H9 (cell line): Measurements from ENCODE around the gene TNFAIP8L1. TPM values are rescaled to one million over a fixed set of nuclear protein-coding genes. Genes with fewer than 3 reads are reported as not detected.

Experiments
- DNase-seq: peaks from one replicate; pipeline ENCODE4 v3.0.0-alpha.2; 2017
- H2AFZ ChIP-seq: one replicate; pipeline ENCODE4 v1.6.1; 2013; ENCODE audit warnings: mild to moderate bottlenecking, low read length, control low read depth, moderate library complexity
- H2AK5ac ChIP-seq: 2 replicates; pipeline ENCODE4 v1.6.1; 2013; ENCODE audit warnings: low read length, control low read depth, mixed read lengths; ENCODE audit not compliant: insufficient read length
- H2BK120ac ChIP-seq: one replicate; pipeline ENCODE4 v1.6.1; 2013; ENCODE audit warnings: low read depth, mild to moderate bottlenecking, low read length, control low read depth, inconsistent platforms; ENCODE audit not compliant: poor library complexity, severe bottlenecking
- H2BK12ac ChIP-seq: 2 replicates; pipeline ENCODE4 v1.6.1; 2013; ENCODE audit warnings: low read length, control low read depth, mixed read lengths, low read depth; ENCODE audit not compliant: insufficient read length
- H2BK15ac ChIP-seq: 2 replicates; pipeline ENCODE4 v1.6.1; 2013; ENCODE audit warnings: low read depth, low read length, control low read depth
- H2BK20ac ChIP-seq: one replicate; pipeline ENCODE4 v1.6.1; 2013; ENCODE audit warnings: low read depth, mild to moderate bottlenecking, low read length, control low read depth, inconsistent platforms; ENCODE audit not compliant: poor library complexity, severe bottlenecking
- H2BK5ac ChIP-seq: 2 replicates; pipeline ENCODE4 v1.6.1; 2013; ENCODE audit warnings: low read length, control low read depth, mixed read lengths; ENCODE audit not compliant: insufficient read length
- H3K14ac ChIP-seq: 2 replicates; pipeline ENCODE4 v1.6.1; 2013; ENCODE audit warnings: low read length, control low read depth; ENCODE audit not compliant: insufficient read depth
- H3K18ac ChIP-seq: 2 replicates; pipeline ENCODE4 v1.6.1; 2013; ENCODE audit warnings: low read depth, mild to moderate bottlenecking, mixed read lengths, low read length, control low read depth; ENCODE audit not compliant: insufficient read length
- H3K23ac ChIP-seq: 2 replicates; pipeline ENCODE4 v1.6.1; 2013; ENCODE audit warnings: low read length, control low read depth, mixed read lengths, low read depth; ENCODE audit not compliant: insufficient read length
- H3K23me2 ChIP-seq: 2 replicates; pipeline ENCODE4 v1.6.1; 2013; ENCODE audit warnings: low read depth, mild to moderate bottlenecking, mixed read lengths, low read length, control low read depth; ENCODE audit not compliant: insufficient read length, poor library complexity, severe bottlenecking
- H3K27ac ChIP-seq: 2 replicates; pipeline ENCODE4 v1.5.1; 2013; ENCODE audit warnings: low read length, control low read depth, mixed read lengths, low read depth; ENCODE audit not compliant: insufficient read length
- H3K27me3 ChIP-seq: 2 replicates; pipeline ENCODE4 v1.6.1; 2013; ENCODE audit warnings: low read length, control low read depth, inconsistent platforms; ENCODE audit not compliant: insufficient read depth
- H3K4ac ChIP-seq: 2 replicates; pipeline ENCODE4 v1.6.1; 2013; ENCODE audit warnings: low read depth, mild to moderate bottlenecking, control low read depth, inconsistent platforms, low read length, moderate library complexity
- H3K4me1 ChIP-seq: 2 replicates; pipeline ENCODE4 v1.6.1; 2013; ENCODE audit warnings: low read length, control low read depth, inconsistent platforms; ENCODE audit not compliant: insufficient read depth
- H3K4me2 ChIP-seq: 2 replicates; pipeline ENCODE4 v1.6.1; 2013; ENCODE audit warnings: low read length, control low read depth, mixed read lengths; ENCODE audit not compliant: insufficient read length, insufficient read depth
- H3K56ac ChIP-seq: 2 replicates; pipeline ENCODE4 v1.6.1; 2013; ENCODE audit warnings: low read depth, mild to moderate bottlenecking, mixed read lengths, low read length, control low read depth; ENCODE audit not compliant: insufficient read length
- H3K79me1 ChIP-seq: 2 replicates; pipeline ENCODE4 v1.6.1; 2013; ENCODE audit warnings: low read depth, mild to moderate bottlenecking, moderate library complexity, low read length, control low read depth, inconsistent platforms; ENCODE audit not compliant: insufficient read depth, poor library complexity, severe bottlenecking
- H3K79me2 ChIP-seq: 2 replicates; pipeline ENCODE4 v1.6.1; 2013; ENCODE audit warnings: low read length, control low read depth, inconsistent platforms; ENCODE audit not compliant: insufficient read depth
- H3K9ac ChIP-seq: 2 replicates; pipeline ENCODE4 v1.6.1; 2013; ENCODE audit warnings: low read length, control low read depth, mixed read lengths; ENCODE audit not compliant: insufficient read length; ENCODE audit errors: extremely low read depth
- H3K9me3 ChIP-seq: one replicate; pipeline ENCODE4 v1.6.1; 2013; ENCODE audit warnings: low read depth, low read length, inconsistent platforms; ENCODE audit not compliant: control insufficient read depth
- H3T11ph ChIP-seq: one replicate; pipeline ENCODE4 v1.6.1; 2013; ENCODE audit warnings: mild to moderate bottlenecking, low read length, control low read depth, inconsistent platforms
- H4K20me1 ChIP-seq: one replicate; pipeline ENCODE4 v1.6.1; 2013; ENCODE audit not compliant: control insufficient read depth, insufficient read length, insufficient read depth
- H4K5ac ChIP-seq: 2 replicates; pipeline ENCODE4 v1.6.1; 2013; ENCODE audit warnings: low read depth, mild to moderate bottlenecking, mixed read lengths, low read length, control low read depth; ENCODE audit not compliant: insufficient read length
- H4K8ac ChIP-seq: replicated peaks from 2 replicates; pipeline ENCODE4 v1.6.1; 2013; ENCODE audit warnings: low read length, control low read depth, mixed read lengths, low read depth; ENCODE audit not compliant: insufficient read length
- H4K91ac ChIP-seq: 2 replicates; pipeline ENCODE4 v1.6.1; 2013; ENCODE audit warnings: low read depth, mild to moderate bottlenecking, moderate library complexity, mixed read lengths, low read length, control low read depth; ENCODE audit not compliant: insufficient read length
- H3K27ac Mint-ChIP-seq, 3 experiments: 2 replicates in 2 of 3; 3 replicates in 1 of 3; pipeline ENCODE4 v1.8.0; 2020 to 2021; ENCODE audit warnings: mixed read lengths in 3 of 3, mild to moderate bottlenecking in 1 of 3, moderate library complexity in 1 of 3
- H3K27me3 Mint-ChIP-seq: 2 replicates; pipeline ENCODE4 v1.8.0; 2021; ENCODE audit warnings: low read depth, mild to moderate bottlenecking, moderate library complexity, mixed read lengths
- H3K36me3 Mint-ChIP-seq, 3 experiments: 2 replicates in 2 of 3; 3 replicates in 1 of 3; pipeline ENCODE4 v1.8.0; 2020 to 2021; ENCODE audit warnings: low read depth in 3 of 3, mixed read lengths in 3 of 3; ENCODE audit not compliant: insufficient read depth in 1 of 3
- H3K4me1 Mint-ChIP-seq, 2 experiments: 2 replicates each; pipeline ENCODE4 v1.8.0; 2020; ENCODE audit warnings: mixed read lengths in 2 of 2
- H3K4me3 Mint-ChIP-seq, 2 experiments: 2 replicates in 1 of 2; 3 replicates in 1 of 2; pipeline ENCODE4 v1.8.0; 2020 to 2021; ENCODE audit warnings: mild to moderate bottlenecking in 2 of 2, mixed read lengths in 2 of 2, moderate library complexity in 1 of 2
- H3K9me3 Mint-ChIP-seq, 2 experiments: 2 replicates in 1 of 2; 3 replicates in 1 of 2; pipeline ENCODE4 v1.8.0; 2020; ENCODE audit warnings: mild to moderate bottlenecking in 2 of 2, mixed read lengths in 2 of 2, moderate library complexity in 1 of 2
- WGBS: extraction: QIAGEN DNeasy Blood & Tissue Kit; methylation state at CpG from one replicate; pipeline ENCODE4 v1.1.7; 2013; ENCODE audit warnings: missing lambda C conversion rate, low lambda C conversion rate, mixed read lengths; ENCODE audit not compliant: insufficient read length; ENCODE audit errors: extremely low coverage; 5-methylcytosine and 5-hydroxymethylcytosine counted together
- total RNA-seq: library from RNA; stranded (reverse); gene quantifications from 2 replicates; pipeline ENCODE4 v1.2.1, GENCODE V29; 2021
- TF ChIP-seq, protein P1 (sequence below): fragments of 200-600 bp; sonication (generic); conservative IDR thresholded peaks from 3 replicates; pipeline ENCODE4 v1.8.0; 2021; ENCODE audit warnings: antibody characterized with exemption, mild to moderate bottlenecking

TNFAIP8L1 gene
- total RNA-seq, 1 experiment from 2014 or later = 4.2 TPM

DNA sequence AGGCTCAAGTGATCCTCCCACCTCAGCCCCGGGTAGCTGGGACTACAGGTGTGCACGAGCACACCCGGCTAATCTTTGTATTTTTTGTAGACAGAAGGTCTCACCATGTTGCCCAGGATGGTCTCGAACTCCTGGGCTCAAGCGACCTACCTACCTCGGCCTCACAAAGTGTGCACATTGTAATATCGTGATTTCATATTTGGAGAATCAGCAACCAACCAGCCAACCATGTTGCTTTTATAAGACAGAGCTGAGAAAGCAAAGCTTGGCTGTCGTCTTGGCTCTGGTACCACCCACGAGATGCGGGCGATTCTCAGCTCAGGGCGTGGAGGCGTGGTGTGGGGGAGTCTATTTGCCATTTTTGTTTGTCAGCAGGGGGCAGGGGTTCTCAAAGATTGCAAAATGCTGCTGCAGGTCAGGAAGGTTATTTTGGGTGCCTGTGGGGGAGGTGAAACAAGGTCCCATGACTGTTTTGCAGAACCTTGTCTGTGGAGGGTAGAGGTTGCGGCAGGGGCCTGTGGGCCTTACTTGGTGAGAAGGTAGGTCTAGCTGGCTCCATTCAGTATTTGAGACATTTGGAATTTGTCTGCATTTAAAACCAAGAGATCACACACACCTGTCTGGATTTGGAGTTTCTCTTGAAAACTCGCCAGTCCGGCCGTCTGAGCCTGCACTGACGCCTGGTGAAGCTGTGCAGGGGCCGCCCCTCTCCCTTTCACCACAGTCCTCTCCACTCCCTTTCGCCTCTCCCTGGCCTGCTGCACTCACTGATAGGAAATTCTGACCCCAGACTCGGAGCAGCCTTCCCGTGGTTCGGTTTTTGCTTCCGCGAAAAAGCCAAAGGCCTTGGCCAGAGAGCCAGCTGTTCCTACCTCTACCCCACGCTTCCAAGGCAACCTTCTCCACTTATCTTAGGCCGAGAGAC is 15.4 kb downstream of the TNFAIP8L1 start:
- TF ChIP-seq, protein P1, sequence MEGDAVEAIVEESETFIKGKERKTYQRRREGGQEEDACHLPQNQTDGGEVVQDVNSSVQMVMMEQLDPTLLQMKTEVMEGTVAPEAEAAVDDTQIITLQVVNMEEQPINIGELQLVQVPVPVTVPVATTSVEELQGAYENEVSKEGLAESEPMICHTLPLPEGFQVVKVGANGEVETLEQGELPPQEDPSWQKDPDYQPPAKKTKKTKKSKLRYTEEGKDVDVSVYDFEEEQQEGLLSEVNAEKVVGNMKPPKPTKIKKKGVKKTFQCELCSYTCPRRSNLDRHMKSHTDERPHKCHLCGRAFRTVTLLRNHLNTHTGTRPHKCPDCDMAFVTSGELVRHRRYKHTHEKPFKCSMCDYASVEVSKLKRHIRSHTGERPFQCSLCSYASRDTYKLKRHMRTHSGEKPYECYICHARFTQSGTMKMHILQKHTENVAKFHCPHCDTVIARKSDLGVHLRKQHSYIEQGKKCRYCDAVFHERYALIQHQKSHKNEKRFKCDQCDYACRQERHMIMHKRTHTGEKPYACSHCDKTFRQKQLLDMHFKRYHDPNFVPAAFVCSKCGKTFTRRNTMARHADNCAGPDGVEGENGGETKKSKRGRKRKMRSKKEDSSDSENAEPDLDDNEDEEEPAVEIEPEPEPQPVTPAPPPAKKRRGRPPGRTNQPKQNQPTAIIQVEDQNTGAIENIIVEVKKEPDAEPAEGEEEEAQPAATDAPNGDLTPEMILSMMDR = no peak
- Mint-ChIP-seq H3K9me3 (no peaks in the 10 kb centered on the region), H3K27ac (peak overlapping the region in 2 of 3 experiments; percentile 36 to 58; a peak in 4 of 7 replicates), H3K36me3 (peaks cover 6 to 31% (median 18%) of the 10 kb centered on the region in 3 experiments; a peak in 6 of 7 replicates), H3K4me3 (no peak overlapping the region), H3K4me1 (peaks cover 5 to 6% of the 10 kb centered on the region in 2 experiments; a peak in 3 of 4 replicates), H3K27me3 (no peaks in the 10 kb centered on the region)
- no peaks in the 10 kb centered on the region for H3K9me3 ChIP-seq
- no peak overlapping the region for H4K91ac ChIP-seq
- no peak overlapping the region for H3K4ac ChIP-seq
- H2BK15ac ChIP-seq = no peak overlapping the region
- H3K4me1 ChIP-seq = no peaks in the 10 kb centered on the region
- H3K14ac ChIP-seq = no peak overlapping the region
- H3T11ph ChIP-seq = no peak overlapping the region
- H3K27ac ChIP-seq = no peak overlapping the region
- H2AK5ac ChIP-seq = no peak overlapping the region
- no peak overlapping the region for H3K18ac ChIP-seq
- no CpG with 5 or more reads among the region's 27 CpGs for WGBS
- H2AFZ ChIP-seq = no peak overlapping the region
- H3K79me2 ChIP-seq = no peaks in the 10 kb centered on the region
- no peak overlapping the region for H3K56ac ChIP-seq
- H4K8ac ChIP-seq = no peak overlapping the region
- H3K4me2 ChIP-seq = no peak overlapping the region
- no peaks in the 10 kb centered on the region for H3K79me1 ChIP-seq
- no peak for DNase-seq
- H2BK5ac ChIP-seq = no peak overlapping the region
- H3K23me2 ChIP-seq = no peaks in the 10 kb centered on the region
- no peak overlapping the region for H4K5ac ChIP-seq
- H3K23ac ChIP-seq = no peak overlapping the region
- H2BK12ac ChIP-seq = no peak overlapping the region
- no peak overlapping the region for H2BK120ac ChIP-seq
- no peak overlapping the region for H2BK20ac ChIP-seq
- H3K9ac ChIP-seq = no peak overlapping the region
- no peaks in the 10 kb centered on the region for H3K27me3 ChIP-seq
- no peaks in the 10 kb centered on the region for H4K20me1 ChIP-seq
